GM18498 (cell line): ENCODE measurements around the gene TPSB2.
"Not testable (repeated sequence)": the region's sequence is repeated elsewhere in the genome, so short reads cannot be mapped to it uniquely, and the experiment has no call there.

Experiments
- ATAC-seq: cut with Tn5 transposase; IDR thresholded peaks from one replicate; pipeline ENCODE4 v1.9.1; 2021; ENCODE audit warnings: mild to moderate bottlenecking, moderate library complexity; ENCODE audit not compliant: unreplicated experiment

Gene TPSB2

DNA sequence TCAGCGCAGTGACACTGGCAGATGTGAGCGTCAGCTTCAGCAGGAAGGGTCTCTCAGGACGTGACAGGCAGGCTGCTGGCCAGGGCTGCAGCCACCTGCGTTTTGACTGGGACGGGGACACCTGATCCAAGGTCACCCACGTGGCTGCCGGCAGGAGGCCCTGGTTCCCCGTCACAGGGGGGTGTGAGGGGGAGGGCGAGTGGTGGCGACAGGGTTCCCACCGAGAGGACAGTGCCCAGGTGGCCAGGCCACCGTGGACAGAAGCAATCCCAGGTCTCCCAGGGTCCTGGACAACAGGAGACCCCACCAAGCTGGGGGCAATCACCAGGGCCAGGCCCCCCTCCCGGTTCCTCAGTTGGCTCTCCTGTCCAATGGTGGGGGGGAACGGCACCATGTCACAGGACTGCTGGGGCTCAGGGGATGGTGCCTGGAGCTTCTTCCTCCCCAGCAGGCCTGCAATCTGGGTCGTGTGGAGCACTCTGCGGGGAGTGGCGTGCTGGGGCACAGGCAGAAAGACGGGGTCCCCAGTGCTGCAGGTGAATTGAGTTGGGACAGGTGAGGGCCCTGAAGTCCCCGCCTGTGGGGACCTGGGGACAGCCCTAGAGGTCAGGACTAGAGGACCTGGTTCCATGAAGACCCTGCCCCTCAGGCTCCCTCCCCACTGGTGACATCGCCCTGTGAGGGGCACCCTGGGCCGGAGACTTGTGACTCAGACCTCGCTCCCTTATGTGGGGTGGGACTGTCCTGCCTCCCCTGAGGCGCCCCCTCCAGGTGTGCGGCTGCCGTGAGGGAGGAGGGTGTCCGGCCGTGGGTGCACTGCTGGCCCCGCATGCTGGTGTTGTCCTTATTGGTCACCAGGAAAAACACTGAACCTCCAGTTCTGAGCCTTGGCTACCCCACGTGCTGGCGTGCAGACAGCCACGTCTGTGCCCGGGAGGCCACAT, 14.2 kb upstream of the TPSB2 start:
- ATAC-seq: not testable (repeated sequence)

DNA sequence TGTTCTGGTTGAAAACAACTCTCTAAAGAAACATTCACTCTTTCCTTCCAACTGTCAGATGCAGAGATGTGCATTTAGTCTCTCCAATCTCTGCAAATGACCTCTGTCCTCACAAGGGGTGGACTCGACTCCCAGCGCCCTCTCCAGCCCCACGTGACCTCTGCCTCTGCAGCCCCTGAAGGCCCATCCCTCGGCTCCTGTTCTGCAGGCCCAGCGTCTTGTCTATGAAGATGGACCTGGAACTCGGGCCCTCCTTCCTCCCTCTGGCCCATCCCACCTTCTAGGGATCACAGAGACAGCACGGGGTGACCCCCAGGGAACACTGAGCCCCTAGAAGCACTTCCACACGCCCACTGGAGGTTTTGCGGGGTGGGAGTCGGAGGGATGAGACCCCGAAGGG, 13.4 kb upstream of the TPSB2 start:
- ATAC-seq: not testable (repeated sequence)

DNA sequence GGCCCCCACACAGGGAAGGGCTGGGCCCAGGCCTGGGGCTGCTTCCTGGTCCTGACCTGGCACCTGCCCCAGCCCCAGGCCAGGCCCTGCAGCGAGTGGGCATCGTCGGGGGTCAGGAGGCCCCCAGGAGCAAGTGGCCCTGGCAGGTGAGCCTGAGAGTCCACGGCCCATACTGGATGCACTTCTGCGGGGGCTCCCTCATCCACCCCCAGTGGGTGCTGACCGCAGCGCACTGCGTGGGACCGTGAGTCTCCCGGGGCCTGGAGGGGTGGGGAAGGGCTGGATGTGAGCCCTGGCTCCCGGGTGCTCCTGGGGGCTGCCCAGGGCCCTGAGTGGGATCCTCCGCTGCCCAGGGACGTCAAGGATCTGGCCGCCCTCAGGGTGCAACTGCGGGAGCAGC, 11.1 kb upstream of the TPSB2 start:
- not testable (repeated sequence) for ATAC-seq

DNA sequence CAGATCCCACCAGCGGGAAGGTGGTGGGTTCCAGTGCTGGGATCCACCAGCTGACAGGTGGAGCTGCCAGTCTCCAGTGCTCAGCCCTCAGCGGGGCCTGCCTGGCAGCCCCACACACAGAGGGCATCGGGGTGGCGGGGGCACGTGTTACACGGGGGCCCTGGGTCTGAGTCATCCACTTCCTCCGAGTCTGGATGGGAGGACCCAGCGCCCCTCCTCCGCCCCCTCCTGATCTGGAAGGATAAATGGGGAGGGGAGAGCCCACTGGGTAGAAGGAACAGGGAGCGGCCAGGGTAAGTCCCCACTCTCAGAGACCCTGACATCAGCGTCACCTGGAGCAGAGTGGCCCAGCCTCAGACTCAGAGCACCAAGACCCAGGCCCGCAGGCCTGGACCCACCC, 10.5 kb upstream of the TPSB2 start, which contains the start of gene TPSAB1:
TSS of gene TPSAB1 (plus strand) at position 270 of the 400 bp plus-strand sequence. CDS start 234 bp downstream, outside the sequence.
- ATAC-seq: not testable (repeated sequence)

- ATAC-seq: not testable (repeated sequence)
Observed at GRCh38 chr16:1239575-1239974, 9.6 kb upstream of the TPSB2 start.

DNA sequence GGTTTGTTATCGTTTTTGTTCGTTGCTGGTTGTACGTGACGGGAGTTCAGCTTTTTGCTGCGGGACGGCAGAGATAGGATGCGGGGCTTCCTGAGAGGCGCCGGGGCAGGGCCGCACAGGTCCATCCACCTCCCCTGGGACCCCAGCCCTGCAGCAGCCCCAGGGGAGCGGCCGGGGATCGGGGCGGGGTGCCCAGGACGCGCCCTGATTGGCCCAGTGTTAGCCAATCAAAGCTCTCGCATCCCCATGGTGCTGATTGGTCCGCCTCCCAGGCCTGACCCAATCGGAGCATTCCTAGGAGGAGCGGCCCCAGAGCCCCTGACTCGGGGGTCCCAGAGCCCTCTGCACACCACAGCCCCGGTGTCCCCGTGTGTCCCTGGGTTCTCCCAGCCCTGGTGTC, 8.9 kb upstream of the TPSB2 start:
- not testable (repeated sequence) for ATAC-seq

GRCh38 chr16:1237990-1238389, 8.0 kb upstream of the TPSB2 start:
- ATAC-seq: no peak

DNA sequence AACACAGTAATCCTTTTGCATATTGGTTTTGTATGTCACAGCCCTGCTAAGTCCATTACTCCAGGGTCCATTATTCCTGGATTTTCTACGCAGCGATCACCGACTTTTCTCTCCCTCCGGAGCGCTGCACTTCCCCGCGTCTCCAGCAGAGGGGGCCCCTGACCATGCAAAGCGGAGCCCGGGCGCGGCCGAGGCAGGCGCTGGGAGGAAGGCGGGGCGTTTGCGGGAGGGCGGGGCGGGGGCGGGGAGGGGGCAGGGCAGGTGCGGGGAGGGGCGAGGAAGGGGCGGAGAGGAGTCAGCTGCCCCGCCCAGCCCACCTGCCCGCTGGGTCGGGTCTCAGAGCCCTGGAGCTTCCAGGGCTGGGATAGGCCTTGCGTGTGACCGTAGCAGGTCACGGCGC, 6.7 kb upstream of the TPSB2 start:
- ATAC-seq: not testable (repeated sequence)

- ATAC-seq: not testable (repeated sequence)
Observed at GRCh38 chr16:1232049-1232748, 2.2 kb upstream of the TPSB2 start.

DNA sequence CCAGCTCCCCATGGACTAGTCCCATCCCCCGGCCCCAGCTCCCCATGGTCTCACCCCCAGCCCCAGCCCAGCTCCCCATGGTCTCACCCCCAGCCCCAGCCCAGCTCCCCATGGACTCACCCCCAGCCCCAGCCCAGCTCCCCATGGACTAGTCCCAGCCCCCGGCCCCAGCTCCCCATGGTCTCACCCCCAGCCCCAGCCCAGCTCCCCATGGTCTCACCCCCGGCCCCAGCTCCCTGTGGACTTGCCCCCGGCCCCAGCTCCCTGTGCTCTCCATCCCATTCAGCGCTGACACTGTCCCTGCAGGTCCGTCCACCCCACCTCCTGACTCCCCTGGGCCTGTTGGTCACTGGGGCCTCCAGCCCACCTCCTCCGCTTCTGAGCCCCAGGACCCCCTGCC, 1.3 kb upstream of the TPSB2 start:
- ATAC-seq: not testable (repeated sequence)

DNA sequence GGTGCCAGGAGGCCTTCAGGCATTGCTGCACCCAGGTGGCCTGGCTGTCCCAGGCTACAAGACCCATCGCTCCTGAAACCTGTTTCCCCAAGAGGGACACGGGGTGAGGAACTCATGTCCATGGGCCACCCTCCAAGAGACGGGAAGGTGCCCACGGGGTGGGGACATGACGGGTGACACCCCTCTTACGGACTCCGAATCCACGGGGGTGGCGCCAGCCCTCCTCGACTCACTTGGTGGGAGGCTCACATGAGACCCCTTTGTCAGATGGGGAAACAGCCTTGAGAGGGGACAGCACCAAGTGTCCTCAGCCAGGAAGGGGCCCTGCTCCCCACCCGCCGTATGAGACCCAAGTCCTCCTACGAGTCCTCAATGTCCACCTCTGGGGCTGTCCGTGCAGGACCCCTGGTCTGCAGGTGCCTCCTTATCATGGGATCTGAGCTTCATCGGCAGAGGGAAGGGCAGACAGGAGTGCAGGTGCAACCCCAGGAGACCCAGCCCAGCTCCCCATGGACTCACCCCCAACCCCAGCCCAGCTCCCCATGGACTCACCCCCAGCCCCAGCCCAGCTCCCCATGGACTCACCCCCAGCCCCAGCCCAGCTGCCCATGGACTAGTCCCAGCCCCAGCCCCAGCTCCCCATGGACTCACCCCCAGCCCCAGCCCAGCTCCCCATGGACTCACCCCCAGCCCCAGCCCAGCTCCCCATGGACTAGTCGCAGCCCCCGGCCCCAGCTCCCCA, 658 bp upstream of the TPSB2 start:
- not testable (repeated sequence) for ATAC-seq

GRCh38 chr16:1229476-1229875, 508 bp downstream of the TPSB2 start:
- not testable (repeated sequence) for ATAC-seq

DNA sequence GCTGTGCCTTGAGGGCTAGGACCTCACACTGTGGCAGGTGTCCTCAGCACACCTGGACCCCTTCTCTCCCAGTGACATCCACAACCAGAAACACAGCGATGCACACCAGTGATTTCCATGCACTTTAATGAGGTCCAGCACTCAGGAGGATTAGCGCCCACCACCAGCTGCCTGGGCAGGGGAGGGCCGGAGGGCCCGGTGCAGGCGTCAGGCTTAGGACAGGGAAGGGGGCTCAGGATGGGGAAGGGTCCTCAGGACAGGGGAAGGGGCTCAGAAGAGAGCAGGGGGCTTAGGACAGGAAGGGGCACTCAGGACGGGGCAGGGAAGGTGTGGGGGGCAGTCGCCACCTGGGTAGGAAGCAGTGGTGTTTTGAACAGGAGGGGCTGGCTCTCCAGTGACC, 1.8 kb downstream of the TPSB2 start:
- ATAC-seq: not testable (repeated sequence)

- not testable (repeated sequence) for ATAC-seq
Observed at GRCh38 chr16:1226692-1227091, 3.3 kb downstream of the TPSB2 start.

GRCh38 chr16:1225728-1226311, 4.2 kb downstream of the TPSB2 start:
- ATAC-seq: not testable (repeated sequence)

DNA sequence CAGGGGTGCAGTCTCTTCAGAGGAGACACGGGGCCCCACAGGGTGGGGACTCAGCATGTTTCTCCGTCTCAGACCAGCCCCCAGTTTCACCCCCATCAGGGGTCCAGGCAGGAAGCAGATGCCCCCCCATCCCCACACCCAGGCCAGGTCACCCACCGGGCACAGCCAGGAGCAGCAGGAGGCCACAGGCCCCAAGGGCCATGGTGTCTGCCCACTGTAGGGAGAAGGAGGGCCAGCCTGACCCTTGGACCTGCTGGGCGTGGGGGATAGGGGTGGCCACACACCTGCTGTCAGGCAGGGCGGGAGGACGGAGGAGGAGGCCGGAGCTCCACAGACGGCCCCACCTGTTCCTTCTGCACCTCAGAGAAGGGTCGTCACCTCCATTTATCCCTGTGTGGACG, 4.9 kb downstream of the TPSB2 start, which contains the start of gene TPSG1:
TSS of gene TPSG1 (minus strand) at position 218 of the 401 bp plus-strand sequence. CDS start at position 202, 16 bp downstream.
- no peak for ATAC-seq

DNA sequence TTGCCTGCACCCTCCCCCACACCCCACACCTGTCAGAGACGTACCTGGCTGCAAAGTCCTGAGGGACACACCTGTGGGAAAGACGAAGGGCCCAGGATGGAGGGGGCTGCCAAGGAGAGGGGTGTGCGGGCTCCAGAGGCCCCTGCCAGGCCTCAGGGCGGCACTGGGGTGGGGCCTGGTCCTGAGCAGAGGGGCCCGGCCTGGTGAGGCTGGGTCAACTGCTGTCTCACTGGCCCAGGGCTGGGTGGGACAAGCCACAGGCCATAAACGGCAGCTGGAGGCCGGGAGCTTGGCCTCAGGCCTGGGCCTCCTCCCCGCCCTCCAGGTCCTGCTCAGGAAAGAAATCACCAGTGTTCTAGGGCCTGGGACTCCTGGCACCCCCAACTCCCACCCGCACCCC, 5.4 kb downstream of the TPSB2 start:
- no peak for ATAC-seq

DNA sequence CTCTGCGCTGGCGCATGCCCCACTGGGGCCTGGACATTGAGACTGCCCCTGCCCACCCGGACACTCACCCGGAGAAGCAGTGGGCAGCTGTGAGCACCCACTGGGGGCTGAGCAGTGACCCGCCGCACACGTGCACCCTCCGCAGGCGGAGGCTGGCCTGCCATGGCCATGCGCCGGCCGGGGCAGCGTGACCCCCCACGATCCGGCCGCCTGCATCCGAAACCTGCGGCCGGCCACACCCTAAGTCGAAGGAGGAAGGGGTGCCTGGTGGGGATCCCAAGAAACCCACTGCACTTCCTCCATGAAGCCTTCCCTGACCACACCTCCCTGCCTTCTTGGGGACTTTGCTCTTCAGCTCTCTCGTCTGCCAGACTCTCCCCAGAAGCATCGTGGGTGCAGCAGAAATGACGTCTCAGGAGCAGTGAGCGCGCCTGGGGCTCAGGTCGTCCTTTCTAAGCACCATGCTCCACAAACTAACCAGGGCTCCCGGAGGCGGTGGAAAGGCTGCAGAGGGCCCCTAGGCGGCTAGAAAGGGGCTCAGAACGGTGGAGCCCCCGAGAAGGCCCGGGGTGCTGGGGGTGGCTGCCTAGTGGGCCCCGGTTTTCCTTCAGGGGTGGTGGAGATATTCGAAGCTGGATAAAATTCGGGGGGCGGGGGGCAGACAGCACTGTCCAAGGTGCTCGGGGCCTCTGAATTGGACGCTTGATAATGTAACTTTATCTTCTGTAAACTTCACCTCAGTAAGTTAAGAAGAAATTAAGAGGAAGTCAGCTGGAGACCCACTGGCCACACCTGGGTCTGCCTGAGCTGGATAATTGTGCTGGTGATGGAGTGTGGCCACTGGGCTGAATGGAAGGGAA, 6.4 kb downstream of the TPSB2 start:
- ATAC-seq: no peak

GRCh38 chr16:1222553-1223354, 7.2 kb downstream of the TPSB2 start:
- ATAC-seq: no peak
